Fibroblast of skin of left quadriceps (primary cell): ENCODE measurements around the gene SPACA4.

ENCODE experiments used
- DNase-seq, 2 experiments: peaks; one replicate each; pipeline ENCODE4 v3.0.0-alpha.2; 2013; ENCODE audit warnings: low read depth in 2 of 2

The SPACA4 gene

GRCh38 chr19:48634424-48635262, 28.1 kb downstream of the SPACA4 start:
- DNase-seq, result peak; percentile 85 to 89

- no peak for DNase-seq
Observed at GRCh38 chr19:48635263-48635965, 28.9 kb downstream of the SPACA4 start.

DNA sequence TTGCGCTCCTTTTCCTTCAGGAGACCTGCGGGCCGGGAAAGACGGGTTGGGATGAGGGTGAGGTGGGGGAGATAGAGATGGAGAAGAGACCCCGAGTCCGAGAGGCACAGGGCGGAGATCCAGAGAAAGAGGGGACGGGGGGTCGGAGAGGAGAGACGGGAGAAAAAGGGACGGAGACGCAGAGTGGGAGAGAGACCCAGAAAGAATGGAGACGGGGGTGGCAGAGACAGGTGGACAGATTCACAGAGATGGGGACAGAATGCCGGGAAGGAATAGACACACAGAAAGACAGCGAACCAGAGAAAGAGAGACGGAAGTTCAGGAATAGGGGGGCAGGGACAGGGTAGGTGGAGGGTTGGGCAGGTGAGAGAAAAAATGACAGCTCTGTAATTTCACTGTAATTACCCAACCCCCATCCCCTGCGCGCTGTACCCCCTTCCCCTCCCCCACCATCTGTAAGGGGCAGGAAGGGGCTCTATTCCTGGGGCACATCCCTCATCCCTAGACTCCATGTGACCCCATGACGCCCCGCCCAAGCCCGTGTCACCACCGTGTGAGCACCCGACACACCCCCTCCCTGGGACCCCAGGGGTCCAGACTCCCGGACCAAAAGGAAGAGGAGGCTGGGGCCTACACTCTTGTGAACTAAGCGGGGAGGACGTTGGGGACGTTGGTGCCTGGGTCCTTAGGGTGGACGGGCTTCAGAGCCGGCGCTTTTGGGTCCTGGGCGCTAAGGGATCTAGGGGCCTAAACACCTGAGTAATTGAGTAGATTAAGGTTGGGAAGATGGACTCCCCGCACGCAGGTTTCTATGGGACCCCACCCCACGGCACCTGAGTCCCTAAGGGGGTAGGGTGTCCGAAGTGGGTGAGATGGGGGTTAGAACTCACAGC, 29.7 kb downstream of the SPACA4 start:
- DNase-seq, result no peak

- DNase-seq, result no peak
Observed at GRCh38 chr19:48636859-48637448, 30.4 kb downstream of the SPACA4 start, which contains the start of gene DBP. TSS of gene DBP (minus strand) at chr19:48637379. CDS start at chr19:48636994, 385 bp downstream.

- peak; percentile 99 for DNase-seq
Observed at GRCh38 chr19:48637449-48637947, 31.0 kb downstream of the SPACA4 start.

GRCh38 chr19:48637948-48638830, 31.6 kb downstream of the SPACA4 start:
- DNase-seq, result peak; percentile 88 to 90

DNA sequence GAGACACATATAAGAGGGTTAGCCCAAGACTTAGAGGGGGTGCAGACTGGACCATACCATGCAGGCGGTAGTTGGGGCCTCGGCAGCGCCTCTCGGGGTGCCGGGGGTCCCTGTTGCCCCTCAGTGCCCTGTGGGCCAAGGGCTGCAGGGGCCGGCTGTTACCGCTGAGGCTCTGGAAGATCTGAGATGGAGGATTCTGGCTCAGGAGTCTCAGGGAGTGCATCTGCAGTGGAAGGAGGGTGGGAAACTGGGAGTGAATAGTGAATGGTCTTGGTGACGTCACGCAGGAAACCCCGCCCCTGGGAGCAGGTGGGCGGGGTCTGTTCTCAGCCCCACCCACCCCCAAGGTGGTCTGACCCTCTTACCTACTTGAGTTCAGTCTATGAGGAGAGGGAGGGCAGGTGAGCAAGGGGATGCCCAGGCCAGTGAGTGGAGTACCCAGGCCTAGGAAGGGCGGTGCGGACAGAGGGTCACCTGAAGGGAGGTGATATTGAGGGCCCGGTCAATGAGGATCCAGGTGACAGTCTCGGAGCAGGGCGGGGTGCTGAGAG, 32.4 kb downstream of the SPACA4 start:
- DNase-seq, result no peak

GRCh38 chr19:48639483-48640375, 33.2 kb downstream of the SPACA4 start:
- no peak for DNase-seq

GRCh38 chr19:48641850-48642249, 35.3 kb downstream of the SPACA4 start:
- DNase-seq, result no peak

DNA sequence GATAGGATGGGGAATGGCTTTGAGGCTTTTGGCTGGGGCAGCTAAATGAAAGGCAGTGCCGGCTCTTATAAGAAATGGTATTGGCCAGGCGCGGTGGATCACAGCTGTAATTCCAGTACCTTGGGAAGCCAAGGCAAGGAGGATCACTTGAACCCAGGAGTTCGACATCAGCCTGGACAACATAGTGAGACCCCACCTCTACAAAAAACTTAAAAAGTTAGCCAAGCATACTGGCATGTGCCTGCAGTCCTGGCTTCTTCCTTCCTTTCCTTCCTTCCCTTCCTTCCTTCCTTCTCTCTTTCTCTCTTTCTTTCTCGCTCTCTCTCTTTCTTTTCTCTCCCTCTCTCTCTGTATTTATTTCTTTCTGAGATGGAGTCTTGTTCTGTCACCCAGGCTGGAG, 36.3 kb downstream of the SPACA4 start:
- DNase-seq, result no peak

DNA sequence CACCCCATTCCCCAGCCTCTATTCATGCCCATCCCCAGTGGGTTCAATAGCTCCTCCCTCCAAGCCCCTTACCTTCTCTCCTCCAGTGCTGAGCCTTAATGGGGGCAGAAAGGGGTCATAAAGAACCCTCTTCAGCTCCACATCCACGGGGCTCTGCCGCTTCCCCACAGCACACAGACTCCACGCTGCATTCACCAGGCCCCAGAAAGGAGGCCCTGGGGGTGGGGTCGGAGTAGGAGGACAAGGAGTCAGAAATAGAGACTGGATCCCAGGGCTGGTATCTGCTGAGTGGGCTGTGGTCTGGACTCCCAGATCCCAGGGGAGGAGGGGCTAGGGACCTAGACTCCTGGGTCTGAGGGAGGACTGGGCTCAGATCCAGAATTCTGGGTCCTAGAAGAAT, 37.8 kb downstream of the SPACA4 start:
- DNase-seq, result no peak

DNA sequence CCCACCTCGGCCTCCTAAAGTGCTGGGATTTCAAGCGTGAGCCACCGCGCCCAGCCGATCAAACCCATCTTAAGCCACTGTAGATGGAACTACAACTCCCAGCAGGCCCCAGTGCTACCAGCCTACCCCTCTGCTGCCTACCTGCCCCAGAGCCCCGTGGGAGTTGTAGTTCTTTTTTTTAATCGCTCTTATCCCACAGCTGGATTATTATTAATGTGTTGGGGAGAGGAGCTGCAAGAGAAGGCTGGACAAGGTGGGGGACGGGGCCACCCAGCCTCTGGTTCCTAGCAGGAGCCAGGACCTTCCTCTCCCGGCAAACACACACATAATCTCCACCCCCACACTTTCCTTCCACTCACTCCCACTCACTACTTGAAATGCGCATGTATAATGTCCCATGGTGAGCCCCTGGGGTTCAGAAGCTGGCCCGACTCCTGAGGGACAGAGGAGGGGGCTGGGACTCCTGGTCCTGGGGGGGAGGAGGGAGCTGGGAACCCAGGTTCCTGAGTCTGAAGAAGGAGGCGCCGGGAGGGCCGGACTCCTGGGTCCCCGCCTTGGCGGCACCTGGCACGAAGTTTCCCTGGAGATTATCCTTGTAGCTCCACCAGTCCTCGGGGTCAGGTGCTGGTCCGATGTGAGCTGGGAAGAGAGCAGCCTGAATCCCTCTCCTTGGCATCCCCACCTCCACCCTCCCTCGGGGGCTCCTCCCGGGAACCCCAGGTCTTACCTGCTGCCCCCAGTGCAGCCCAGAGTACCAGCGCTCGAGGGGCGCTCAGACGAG, 38.5 kb downstream of the SPACA4 start:
- no peak for DNase-seq

DNA sequence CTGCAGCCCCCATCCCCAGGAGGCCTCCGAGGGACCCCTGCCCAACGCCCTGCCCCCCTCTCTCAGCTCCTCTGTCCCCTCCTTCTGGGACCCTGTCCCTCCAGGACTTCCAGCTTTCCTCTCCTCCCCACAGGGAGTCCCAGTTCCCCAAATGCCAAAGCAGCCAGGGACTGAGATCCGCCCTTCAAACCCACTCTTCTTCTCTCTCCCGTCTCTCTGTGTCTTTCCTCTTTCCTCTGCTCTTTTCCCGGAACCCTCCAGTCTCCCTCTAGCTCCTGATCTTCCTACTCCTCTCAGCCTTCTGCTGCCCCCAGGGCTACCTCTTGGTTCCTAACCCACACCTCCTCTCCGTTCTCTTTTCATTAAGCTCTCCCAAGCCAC, 39.1 kb downstream of the SPACA4 start:
- no peak for DNase-seq

GRCh38 chr19:48646001-48646721, 39.6 kb downstream of the SPACA4 start, which contains the start of gene CA11:
TSS of gene CA11 (minus strand) at chr19:48646187. CDS start at chr19:48645632, 555 bp downstream.
- peak; percentile 56 to 65 for DNase-seq

DNA sequence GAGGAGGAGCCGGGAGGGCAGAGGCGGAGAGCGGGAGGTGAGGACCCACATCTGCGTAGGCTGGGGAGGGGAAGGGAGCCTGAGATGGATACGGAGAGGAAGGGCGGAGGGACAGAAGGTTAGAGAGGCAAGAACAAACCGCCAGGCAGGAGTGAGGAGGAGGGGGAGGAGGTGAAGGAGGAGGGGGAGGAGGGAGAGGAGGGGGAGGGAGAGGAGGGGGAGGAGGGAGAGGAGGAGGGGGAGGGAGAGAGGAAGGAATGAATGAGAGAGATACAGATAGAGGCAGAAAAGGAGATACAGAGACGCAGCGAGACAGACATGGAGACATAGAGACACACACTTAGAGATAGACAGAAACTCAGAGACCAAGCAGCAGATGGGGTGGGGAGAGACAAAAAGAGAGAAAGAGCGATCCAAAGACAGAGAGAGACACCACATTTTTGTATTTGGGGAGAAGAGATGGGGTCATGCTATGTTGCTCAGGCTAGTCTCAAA, 40.2 kb downstream of the SPACA4 start:
- no peak for DNase-seq

GRCh38 chr19:48648134-48648533, 41.6 kb downstream of the SPACA4 start:
- DNase-seq, result no peak

- DNase-seq, result no peak
Observed at GRCh38 chr19:48650974-48651682, 44.6 kb downstream of the SPACA4 start.
